ENCODE measurements around the gene PCBP4.
A peak's percentile ranks its signal among the peaks of the same experiment; 100 is the strongest.

Gene PCBP4

DNA sequence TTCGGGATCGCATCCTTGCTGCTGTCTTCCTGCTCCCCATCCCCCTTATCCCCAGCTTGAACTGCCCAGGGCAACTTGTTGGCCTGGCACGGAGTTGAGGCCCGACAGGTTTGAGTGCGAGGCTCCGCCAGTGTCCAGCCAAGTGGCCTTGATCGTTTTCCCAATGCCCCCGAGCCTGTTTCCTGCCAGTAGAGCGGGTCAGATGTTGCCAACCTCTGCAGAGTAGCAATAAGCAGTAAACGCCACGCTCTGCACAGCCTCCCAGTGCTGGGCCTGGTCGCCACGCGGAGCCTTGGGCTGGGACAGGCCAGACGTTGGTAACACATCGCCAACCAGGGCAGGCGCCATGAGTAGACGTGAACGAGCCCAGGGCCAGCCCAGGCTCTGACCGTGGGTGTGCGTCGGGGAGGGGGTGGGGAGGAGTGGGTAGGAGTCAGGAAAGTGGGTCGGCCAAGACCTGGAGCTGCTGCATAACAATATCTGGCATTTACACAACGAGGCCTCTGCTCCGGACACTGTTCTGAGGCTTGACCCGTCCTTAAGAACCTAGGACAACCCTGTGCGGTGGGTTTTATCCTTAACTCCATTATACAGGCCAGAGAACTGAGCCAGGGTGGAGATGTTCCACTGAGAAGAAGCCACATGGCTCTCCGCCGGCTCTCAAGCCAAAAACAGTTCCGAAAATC is 7.2 kb upstream of the PCBP4 start:
- peak overlapping the region; percentile 84 for H3K27ac Mint-ChIP-seq
- H3K9me3 Mint-ChIP-seq, result no peaks in the 10 kb centered on the region
- peak overlapping the region; percentile 98 for H3K4me3 Mint-ChIP-seq
- no peak for DNase-seq (ENCODE audit: low spot score)
- H3K27me3 Mint-ChIP-seq (ENCODE audit: low read depth), result no peaks in the 10 kb centered on the region
- peaks cover 24% of the 10 kb centered on the region for H3K4me1 Mint-ChIP-seq (ENCODE audit: low read depth)
- peaks cover 2% of the 10 kb centered on the region for H3K36me3 Mint-ChIP-seq (ENCODE audit: low read depth)

DNA sequence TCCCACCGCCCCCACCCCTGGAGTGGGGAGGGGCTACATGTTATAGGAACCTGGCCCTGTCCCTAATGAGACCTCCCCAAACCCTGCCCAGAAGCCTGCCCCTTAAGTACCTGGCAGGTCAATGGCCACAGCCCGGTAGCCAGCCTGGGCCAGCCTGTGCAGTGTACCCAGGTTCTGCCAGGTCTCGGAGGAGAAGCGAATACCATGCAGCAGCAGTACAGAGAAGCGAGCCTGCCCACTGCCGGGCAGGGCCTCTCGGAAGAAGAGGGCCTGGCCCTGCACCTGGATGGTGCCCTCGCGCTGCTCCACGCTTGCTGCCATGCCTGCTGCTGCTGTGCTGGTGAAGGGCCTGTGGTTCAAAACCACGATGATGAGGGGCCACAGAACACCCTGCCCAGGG is 4.1 kb upstream of the PCBP4 start:
- H3K9me3 Mint-ChIP-seq, result no peaks in the 10 kb centered on the region
- no peak overlapping the region for H3K27ac Mint-ChIP-seq
- peaks cover 4% of the 10 kb centered on the region for H3K36me3 Mint-ChIP-seq (ENCODE audit: low read depth)
- H3K4me3 Mint-ChIP-seq, result no peak overlapping the region
- no peak for DNase-seq (ENCODE audit: low spot score)
- H3K27me3 Mint-ChIP-seq (ENCODE audit: low read depth), result no peaks in the 10 kb centered on the region
- peaks cover 22% of the 10 kb centered on the region for H3K4me1 Mint-ChIP-seq (ENCODE audit: low read depth)

DNA sequence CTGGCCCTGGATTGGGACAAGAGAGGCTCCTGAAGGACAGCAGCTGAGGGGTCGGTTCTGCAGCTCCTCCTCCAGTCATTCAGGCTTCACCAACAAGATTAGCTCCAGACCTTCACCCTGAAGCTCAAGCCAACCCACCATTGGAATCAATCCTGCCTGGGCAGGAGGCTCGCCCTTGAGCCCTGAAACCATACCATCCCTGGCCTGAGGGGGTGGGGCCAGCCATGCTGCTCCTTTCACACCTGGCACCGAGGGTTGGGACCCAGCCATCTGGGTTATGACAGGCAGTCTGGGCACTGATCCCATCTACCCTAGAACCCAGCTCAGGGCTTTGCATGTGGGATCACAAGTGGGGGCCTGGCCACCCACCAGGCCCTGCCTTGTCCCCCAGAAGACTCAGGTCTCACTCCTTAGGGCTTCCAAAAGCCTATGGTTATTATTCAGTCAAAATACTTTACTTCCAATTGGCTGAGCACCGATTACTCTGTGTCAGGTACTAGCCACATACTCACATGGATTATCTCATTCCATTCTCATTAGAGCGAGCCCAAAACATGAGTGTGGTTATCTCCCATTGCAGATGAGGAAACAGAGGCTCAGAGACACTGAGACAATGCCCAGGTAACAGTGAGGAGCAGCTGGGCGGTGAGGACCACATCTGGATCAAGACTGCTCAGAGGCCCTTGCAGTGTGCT is 3.5 kb upstream of the PCBP4 start:
- no peak overlapping the region for H3K4me3 Mint-ChIP-seq
- H3K9me3 Mint-ChIP-seq, result no peaks in the 10 kb centered on the region
- no peaks in the 10 kb centered on the region for H3K27me3 Mint-ChIP-seq (ENCODE audit: low read depth)
- no peak overlapping the region for H3K27ac Mint-ChIP-seq
- H3K36me3 Mint-ChIP-seq (ENCODE audit: low read depth), result peaks cover 4% of the 10 kb centered on the region
- no peak for DNase-seq (ENCODE audit: low spot score)
- peaks cover 24% of the 10 kb centered on the region for H3K4me1 Mint-ChIP-seq (ENCODE audit: low read depth)

DNA sequence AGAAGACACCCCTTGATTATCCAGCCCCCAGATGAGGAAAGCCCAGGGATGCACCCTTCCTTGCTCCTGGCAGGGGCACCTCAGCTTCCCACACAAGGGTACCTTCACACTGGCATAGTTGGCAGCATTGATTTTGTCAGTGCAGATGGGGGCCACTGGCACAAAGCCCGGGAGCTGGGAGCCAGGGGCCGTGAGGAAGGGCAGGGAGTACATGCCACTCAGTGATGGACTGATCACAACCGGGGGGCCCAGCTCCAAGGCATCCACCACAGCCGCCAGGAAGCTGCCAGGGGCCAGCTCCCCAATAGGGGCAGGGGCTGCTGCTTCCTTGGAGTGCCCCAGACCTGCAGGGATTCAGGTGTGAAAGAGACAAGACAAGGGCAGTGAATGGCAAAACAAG is 2.6 kb upstream of the PCBP4 start:
- Mint-ChIP-seq H3K27ac (no peak overlapping the region), H3K27me3 (ENCODE audit: low read depth) (peaks cover 2% of the 10 kb centered on the region), H3K4me3 (no peak overlapping the region), H3K36me3 (ENCODE audit: low read depth) (peaks cover 4% of the 10 kb centered on the region), H3K4me1 (ENCODE audit: low read depth) (peaks cover 18% of the 10 kb centered on the region), H3K9me3 (no peaks in the 10 kb centered on the region)
- DNase-seq (ENCODE audit: low spot score), result no peak

DNA sequence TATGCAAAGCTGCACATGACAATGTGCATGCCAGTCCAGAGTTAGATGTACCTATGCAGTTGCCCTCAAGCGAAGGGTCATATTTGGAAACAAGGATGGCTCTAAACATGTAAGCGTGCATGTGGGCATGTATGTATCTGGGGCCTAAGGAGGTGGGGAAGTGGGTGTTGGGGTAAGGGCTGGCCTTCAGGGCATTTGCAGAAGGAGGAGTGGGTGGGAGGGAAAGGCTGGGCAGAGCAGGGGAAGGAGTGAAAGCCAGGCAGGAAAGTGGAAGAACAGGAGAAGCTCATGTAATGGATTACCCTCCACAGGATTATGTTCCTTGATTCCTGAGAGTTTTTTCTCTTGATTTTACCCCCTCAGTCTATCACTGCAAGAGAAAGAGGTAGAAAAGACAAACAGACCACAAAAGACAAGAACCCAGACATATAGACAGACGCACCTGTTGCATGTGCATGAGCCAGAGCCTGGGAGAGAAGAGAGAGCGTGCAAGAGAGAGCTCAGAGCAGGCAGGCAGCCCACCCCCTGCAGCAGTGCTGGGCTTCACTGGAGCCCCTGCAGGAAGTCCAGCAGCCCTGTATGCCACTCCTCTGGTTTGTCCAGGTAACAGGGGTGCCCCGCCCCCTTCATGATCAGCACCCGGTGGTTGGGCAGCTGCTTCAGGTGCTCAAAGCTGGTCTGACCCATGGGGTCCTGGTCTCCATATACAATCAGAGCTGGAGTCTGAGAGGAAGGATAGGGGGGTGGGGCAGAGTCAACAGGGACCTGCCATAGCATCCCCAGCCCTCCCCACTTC is 1.8 kb upstream of the PCBP4 start:
- no peak for DNase-seq (ENCODE audit: low spot score)
- Mint-ChIP-seq H3K9me3 (no peaks in the 10 kb centered on the region), H3K4me3 (peak overlapping the region; percentile 71), H3K4me1 (ENCODE audit: low read depth) (peaks cover 12% of the 10 kb centered on the region), H3K36me3 (ENCODE audit: low read depth) (peaks cover 4% of the 10 kb centered on the region), H3K27me3 (ENCODE audit: low read depth) (peaks cover 2% of the 10 kb centered on the region), H3K27ac (no peak overlapping the region)

DNA sequence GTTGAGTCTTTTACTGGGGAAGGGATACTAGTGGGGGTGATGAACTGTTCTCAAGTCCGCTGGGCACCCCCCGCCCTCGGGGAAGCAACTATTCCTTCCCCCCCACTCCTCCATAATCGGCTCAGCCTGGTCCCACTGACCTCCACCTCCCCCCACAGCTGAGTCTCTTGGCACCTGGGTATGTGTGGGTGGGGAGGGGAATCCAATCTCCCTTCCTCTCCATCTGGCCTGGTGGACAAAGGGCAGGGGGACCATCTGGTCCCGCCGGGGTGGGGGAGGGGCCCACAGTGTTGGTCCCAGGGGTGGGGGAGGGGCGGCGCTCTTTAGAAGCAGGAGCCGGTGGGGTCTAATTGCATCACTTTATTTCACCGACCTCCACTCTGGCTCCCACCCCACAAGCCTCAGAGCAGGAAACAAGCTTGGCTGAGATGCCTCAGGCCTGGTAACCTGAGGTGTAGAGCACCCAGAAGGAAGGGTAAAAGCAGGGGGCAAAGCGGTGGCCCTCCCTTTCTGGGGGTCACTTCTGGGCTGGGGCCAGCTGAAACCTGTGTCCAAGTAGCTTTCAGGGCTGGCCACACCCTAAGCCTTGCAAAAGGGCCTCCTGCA is 1.0 kb upstream of the PCBP4 start:
- Mint-ChIP-seq H3K27ac (peak overlapping the region; percentile 79), H3K9me3 (no peaks in the 10 kb centered on the region), H3K27me3 (ENCODE audit: low read depth) (peaks cover 2% of the 10 kb centered on the region), H3K4me3 (peak overlapping the region; percentile 89), H3K36me3 (ENCODE audit: low read depth) (peaks cover 3% of the 10 kb centered on the region), H3K4me1 (ENCODE audit: low read depth) (peaks cover 8% of the 10 kb centered on the region)
- DNase-seq (ENCODE audit: low spot score), result no peak

DNA sequence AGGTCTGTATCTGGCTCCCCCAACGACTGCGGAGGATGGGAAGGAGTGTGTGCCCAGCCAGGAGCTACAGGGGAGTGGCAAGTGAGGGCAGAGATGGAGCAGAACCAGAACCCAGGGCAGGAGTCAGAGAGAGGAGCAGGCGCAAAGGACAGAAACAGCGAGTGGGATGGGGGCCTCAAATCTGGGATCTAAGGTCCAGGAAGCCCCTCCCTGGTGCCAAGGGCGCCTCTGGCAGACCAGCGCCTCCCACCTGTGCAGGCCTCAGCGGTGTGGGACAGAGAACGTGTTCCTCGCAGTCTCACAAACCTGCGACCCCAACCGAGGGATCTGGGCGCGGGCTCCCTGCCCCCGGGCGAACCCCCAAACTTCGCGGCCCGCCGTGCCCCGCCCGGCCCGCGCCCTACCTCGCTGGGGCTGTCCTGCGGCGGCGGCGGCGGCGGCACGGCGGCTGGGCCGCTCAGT is 301 bp downstream of the PCBP4 start:
- H3K9me3 Mint-ChIP-seq, result no peaks in the 10 kb centered on the region
- H3K4me1 Mint-ChIP-seq (ENCODE audit: low read depth), result peaks cover 8% of the 10 kb centered on the region
- H3K36me3 Mint-ChIP-seq (ENCODE audit: low read depth), result peaks cover 3% of the 10 kb centered on the region
- H3K4me3 Mint-ChIP-seq, result peak overlapping the region; percentile 82
- H3K27me3 Mint-ChIP-seq (ENCODE audit: low read depth), result peaks cover 2% of the 10 kb centered on the region
- H3K27ac Mint-ChIP-seq, result peak overlapping the region; percentile 59
- no peak for DNase-seq (ENCODE audit: low spot score)

DNA sequence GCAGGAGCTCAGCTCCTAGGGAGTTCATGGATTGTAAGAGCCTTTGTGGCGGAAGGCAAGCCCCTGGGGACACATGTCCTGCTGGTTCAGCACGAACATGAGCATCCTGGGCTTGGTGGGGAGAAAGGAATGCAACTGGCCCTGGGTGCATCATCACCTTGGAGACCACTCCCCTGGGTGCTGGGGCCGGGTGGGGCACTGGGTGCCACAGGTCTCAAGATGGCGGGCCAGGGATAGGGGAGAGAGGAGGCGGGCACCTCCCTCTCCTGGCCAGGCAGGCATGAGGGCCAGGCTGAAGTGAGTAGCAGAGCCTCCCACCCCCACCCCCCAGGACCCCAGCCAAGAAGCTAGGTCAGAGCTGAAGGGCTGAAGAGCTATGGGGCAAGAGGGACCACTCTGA is 768 bp downstream of the PCBP4 start:
- Mint-ChIP-seq H3K36me3 (ENCODE audit: low read depth) (peaks cover 3% of the 10 kb centered on the region), H3K9me3 (no peaks in the 10 kb centered on the region), H3K27ac (peak overlapping the region; percentile 59), H3K27me3 (ENCODE audit: low read depth) (peaks cover 2% of the 10 kb centered on the region), H3K4me1 (ENCODE audit: low read depth) (peaks cover 8% of the 10 kb centered on the region), H3K4me3 (peak overlapping the region; percentile 82)
- no peak for DNase-seq (ENCODE audit: low spot score)

DNA sequence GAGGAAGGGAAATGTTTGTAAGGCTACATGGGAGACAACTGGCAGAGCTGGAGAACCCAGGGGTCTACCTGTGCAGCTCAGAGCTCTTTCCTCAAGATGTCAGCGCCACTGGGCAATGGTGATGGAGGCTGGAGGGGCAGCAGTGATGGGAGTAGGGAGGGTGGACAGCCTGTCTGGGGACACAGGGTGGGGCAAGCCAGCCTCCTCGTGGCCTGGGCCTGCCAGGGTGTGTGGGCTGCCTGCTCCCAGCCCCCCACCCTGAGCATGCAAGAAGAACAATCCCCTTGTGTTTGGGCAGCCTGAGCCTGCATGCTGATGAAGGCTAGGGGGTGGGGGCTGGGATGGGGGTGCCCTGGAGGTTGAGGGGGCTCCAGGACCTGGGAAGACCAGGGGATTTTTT is 1.2 kb downstream of the PCBP4 start:
- Mint-ChIP-seq H3K4me3 (peak overlapping the region; percentile 82), H3K36me3 (ENCODE audit: low read depth) (peaks cover 3% of the 10 kb centered on the region), H3K27ac (peak overlapping the region; percentile 41), H3K27me3 (ENCODE audit: low read depth) (peaks cover 2% of the 10 kb centered on the region), H3K4me1 (ENCODE audit: low read depth) (peaks cover 8% of the 10 kb centered on the region), H3K9me3 (no peaks in the 10 kb centered on the region)
- no peak for DNase-seq (ENCODE audit: low spot score)

DNA sequence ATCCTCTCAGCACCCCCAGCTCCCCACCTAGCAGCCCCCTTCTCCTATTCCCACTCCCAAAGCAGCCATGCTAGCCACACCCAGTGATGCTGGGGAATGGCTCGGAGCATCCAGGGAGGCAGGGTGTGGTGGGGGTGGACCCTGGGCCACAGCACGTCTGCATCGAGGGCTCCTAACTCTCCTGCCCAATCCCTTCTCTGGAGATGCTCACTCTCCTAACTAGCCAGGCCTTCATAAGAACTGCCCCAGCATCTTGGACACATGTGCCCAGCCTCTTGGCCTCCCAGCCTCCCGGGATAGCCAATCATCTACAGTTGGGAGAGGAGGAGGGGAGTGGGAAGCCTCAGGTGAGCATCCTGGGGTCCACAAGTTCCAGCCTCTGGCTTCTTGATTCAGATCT is 2.7 kb downstream of the PCBP4 start:
- Mint-ChIP-seq H3K36me3 (ENCODE audit: low read depth) (peaks cover 3% of the 10 kb centered on the region), H3K27ac (no peak overlapping the region), H3K9me3 (no peaks in the 10 kb centered on the region), H3K4me3 (no peak overlapping the region), H3K27me3 (ENCODE audit: low read depth) (peaks cover 2% of the 10 kb centered on the region), H3K4me1 (ENCODE audit: low read depth) (peaks cover 8% of the 10 kb centered on the region)
- DNase-seq (ENCODE audit: low spot score), result no peak

DNA sequence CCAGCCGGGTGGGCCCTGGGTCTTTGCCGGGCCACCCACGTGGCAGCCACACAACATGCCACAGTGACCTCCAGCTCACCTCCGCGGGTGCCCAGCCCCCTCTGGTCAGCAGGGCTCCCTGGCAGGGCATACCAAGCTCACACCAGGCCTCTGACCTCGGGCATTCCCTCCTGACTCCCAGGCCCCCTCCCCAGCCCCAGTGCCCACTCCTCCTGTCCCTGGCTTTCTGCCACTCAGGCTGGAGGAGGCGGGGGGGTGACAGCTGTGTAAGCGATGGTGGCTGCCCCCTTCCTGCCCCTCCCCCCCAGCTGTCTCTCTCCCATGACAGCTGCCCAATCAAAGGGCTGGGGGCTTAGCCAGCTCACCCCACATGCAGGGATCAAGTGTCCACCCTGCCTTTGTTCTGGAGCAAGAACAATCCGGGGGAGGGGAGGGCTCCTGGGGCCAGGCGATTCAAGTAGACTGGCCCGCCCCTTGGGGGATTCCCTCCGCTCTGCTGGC is 3.3 kb downstream of the PCBP4 start:
- peaks cover 2% of the 10 kb centered on the region for H3K27me3 Mint-ChIP-seq (ENCODE audit: low read depth)
- peaks cover 6% of the 10 kb centered on the region for H3K4me1 Mint-ChIP-seq (ENCODE audit: low read depth)
- no peak overlapping the region for H3K27ac Mint-ChIP-seq
- H3K4me3 Mint-ChIP-seq, result no peak overlapping the region
- DNase-seq (ENCODE audit: low spot score), result no peak
- no peaks in the 10 kb centered on the region for H3K9me3 Mint-ChIP-seq
- H3K36me3 Mint-ChIP-seq (ENCODE audit: low read depth), result peaks cover 1% of the 10 kb centered on the region

DNA sequence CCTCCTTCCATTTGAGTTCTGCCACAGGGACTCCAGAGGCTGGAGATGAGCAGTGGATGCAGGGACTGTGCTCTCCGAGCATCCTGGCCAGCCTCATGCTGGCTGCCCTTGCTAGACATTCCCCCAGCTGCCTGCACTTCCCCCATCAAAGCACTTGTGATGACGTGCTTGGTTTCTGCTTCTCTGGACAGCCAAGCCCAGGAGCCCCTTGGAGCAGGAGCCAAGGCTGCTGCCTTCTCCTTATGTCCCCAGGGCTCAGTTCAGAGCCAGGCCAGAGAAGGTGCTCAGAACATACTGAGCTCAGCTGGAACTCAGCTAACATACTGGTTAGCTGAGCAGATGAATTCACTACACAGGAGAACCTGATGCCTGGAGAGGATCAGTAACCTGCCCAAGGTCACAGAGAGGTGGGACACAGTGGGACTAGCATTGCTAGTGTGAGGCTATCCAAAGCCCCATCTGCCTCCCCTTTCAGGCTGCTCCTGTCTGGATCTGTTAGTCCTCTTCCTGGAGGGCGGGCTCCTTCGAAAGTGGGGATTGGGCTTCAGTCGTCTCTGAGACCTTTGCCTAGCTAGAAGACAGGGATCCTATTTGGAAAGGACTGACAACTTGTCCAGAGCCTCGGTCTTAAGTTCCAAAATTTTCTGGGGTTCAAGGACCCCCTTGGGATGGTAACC is 4.3 kb downstream of the PCBP4 start:
- no peak overlapping the region for H3K27ac Mint-ChIP-seq
- DNase-seq (ENCODE audit: low spot score), result no peak
- peaks cover 2% of the 10 kb centered on the region for H3K27me3 Mint-ChIP-seq (ENCODE audit: low read depth)
- H3K4me3 Mint-ChIP-seq, result no peak overlapping the region
- peaks cover 2% of the 10 kb centered on the region for H3K4me1 Mint-ChIP-seq (ENCODE audit: low read depth)
- peaks cover 3% of the 10 kb centered on the region for H3K36me3 Mint-ChIP-seq (ENCODE audit: low read depth)
- no peaks in the 10 kb centered on the region for H3K9me3 Mint-ChIP-seq
